H1 (cell line): ENCODE measurements around the gene SORBS1. TPM values are rescaled to one million over a fixed set of nuclear protein-coding genes. Genes with fewer than 3 reads are reported as not detected.

Experiments used
- CTCF ChIA-PET: fragments of 300-600 bp; sonication (Branson Sonifier 250); formaldehyde crosslinking; loops from one replicate; lab custom pipeline; 2021; ENCODE audit not compliant: partially characterized antibody; lab: Charles Lee
- POLR2A ChIA-PET: fragments of 300-600 bp; sonication (Branson Sonifier 250); formaldehyde crosslinking; loops from one replicate; lab custom pipeline; 2021; ENCODE audit warnings: inconsistent platforms; ENCODE audit not compliant: partially characterized antibody; lab: Charles Lee
- DNase-seq, 2 experiments: peaks; one replicate each; pipeline versions ENCODE4 v3.0.0 to v3.0.0-alpha.2; 2010 to 2022; ENCODE audit warnings: low spot score in 2 of 2, low read depth in 1 of 2, mixed read lengths in 1 of 2
- FAIRE-seq: peaks from 2 replicates; lab custom pipeline; 2011; peaks lifted over from hg19 to GRCh38; lab: Jason Lieb, UNC
- H2AFZ ChIP-seq: 2 replicates; pipeline ENCODE4 v1.8.1; 2012; ENCODE audit warnings: low read length, inconsistent platforms
- H2AK5ac ChIP-seq: 2 replicates; pipeline ENCODE4 v1.6.1; 2013; ENCODE audit warnings: low read depth, low read length
- H2BK120ac ChIP-seq: replicated peaks from 2 replicates; pipeline ENCODE3; 2013; ENCODE audit warnings: low read depth, low read length, inconsistent platforms
- H2BK12ac ChIP-seq: 2 replicates; pipeline ENCODE4 v1.6.1; 2013; ENCODE audit warnings: low read depth, low read length
- H2BK15ac ChIP-seq: 2 replicates; pipeline ENCODE4 v1.6.1; 2013; ENCODE audit warnings: low read length
- H2BK20ac ChIP-seq: 2 replicates; pipeline ENCODE4 v1.6.1; 2013; ENCODE audit warnings: low read length
- H2BK5ac ChIP-seq: 2 replicates; pipeline ENCODE4 v1.6.1; 2013; ENCODE audit warnings: low read depth, low read length
- H3K14ac ChIP-seq: 2 replicates; pipeline ENCODE4 v1.6.1; 2013; ENCODE audit warnings: inconsistent platforms; ENCODE audit not compliant: insufficient read length
- H3K18ac ChIP-seq: 2 replicates; pipeline ENCODE4 v1.6.1; 2013; ENCODE audit warnings: low read length; ENCODE audit errors: extremely low read depth
- H3K23ac ChIP-seq: 2 replicates; pipeline ENCODE4 v1.6.1; 2013; ENCODE audit warnings: inconsistent platforms; ENCODE audit not compliant: insufficient read length
- H3K23me2 ChIP-seq: 2 replicates; pipeline ENCODE4 v1.6.1; 2013; ENCODE audit warnings: low read depth, low read length
- H3K27ac ChIP-seq: 2 replicates; pipeline ENCODE4 v1.6.1; 2011; ENCODE audit warnings: low read depth, low read length, inconsistent platforms
- H3K27me3 ChIP-seq, 4 experiments: replicated peaks in 1 of 4; 1 replicate in 1 of 4; 2 replicates in 3 of 4; pipeline versions ENCODE4 v1.6.1 to v1.8.1; 2011 to 2013; ENCODE audit warnings: low read length in 3 of 4, mild to moderate bottlenecking in 3 of 4, inconsistent platforms in 2 of 4, mixed read lengths in 2 of 4, moderate library complexity in 1 of 4; ENCODE audit not compliant: control insufficient read depth in 3 of 4, insufficient read depth in 3 of 4; ENCODE audit errors: extremely low read depth in 1 of 4
- H3K36me3 ChIP-seq, 4 experiments: 2 replicates each; pipeline versions ENCODE4 v1.6.1 to v1.8.1; 2011 to 2013; ENCODE audit warnings: mild to moderate bottlenecking in 4 of 4, low read length in 3 of 4, moderate library complexity in 2 of 4, control low read depth in 1 of 4, inconsistent platforms in 1 of 4; ENCODE audit not compliant: insufficient read depth in 4 of 4, control insufficient read depth in 2 of 4
- H3K4ac ChIP-seq: replicated peaks from 2 replicates; pipeline ENCODE3; 2013; ENCODE audit warnings: low read length, low read depth, mixed read lengths, inconsistent platforms; ENCODE audit not compliant: insufficient read length
- H3K4me1 ChIP-seq, 4 experiments: replicated peaks in 1 of 4; 1 replicate in 1 of 4; 2 replicates in 3 of 4; pipeline versions ENCODE4 v1.6.1 to v1.8.1; 2011 to 2013; ENCODE audit warnings: low read length in 3 of 4, inconsistent platforms in 2 of 4, mixed read lengths in 1 of 4; ENCODE audit not compliant: insufficient read depth in 4 of 4, control insufficient read depth in 3 of 4
- H3K4me2 ChIP-seq, 2 experiments: 2 replicates each; pipeline versions ENCODE4 v1.6.1 to v1.8.1; 2011 to 2013; ENCODE audit warnings: low read depth in 2 of 2, low read length in 2 of 2, control low read depth in 1 of 2, inconsistent platforms in 1 of 2, mild to moderate bottlenecking in 1 of 2; ENCODE audit not compliant: insufficient read depth in 1 of 2
- H3K4me3 ChIP-seq, 4 experiments: fragments of 200-600, 300-600 bp in 1 of 4; sonication (generic), shearing (Covaris generic), sonication (Bioruptor Twin) in 1 of 4; 2 replicates each; pipeline versions ENCODE4 v1.5.1 to v1.8.1; 2011 to 2016; ENCODE audit warnings: low read length in 4 of 4, low read depth in 3 of 4, control low read depth in 2 of 4, inconsistent platforms in 2 of 4, mild to moderate bottlenecking in 2 of 4, mixed read lengths in 1 of 4, moderate library complexity in 1 of 4; ENCODE audit not compliant: insufficient read depth in 2 of 4; ENCODE audit errors: extremely low read depth in 1 of 4
- H3K56ac ChIP-seq: replicated peaks from 2 replicates; pipeline ENCODE3; 2013; ENCODE audit warnings: low read depth, mild to moderate bottlenecking, mixed read lengths, low read length, inconsistent platforms; ENCODE audit not compliant: insufficient read length
- H3K79me1 ChIP-seq: 2 replicates; pipeline ENCODE4 v1.6.1; 2013; ENCODE audit warnings: low read depth, low read length, control low read depth
- H3K79me2 ChIP-seq, 2 experiments: 2 replicates each; pipeline versions ENCODE4 v1.6.1 to v1.8.1; 2012 to 2013; ENCODE audit warnings: low read length in 2 of 2, mild to moderate bottlenecking in 2 of 2, inconsistent platforms in 1 of 2; ENCODE audit not compliant: insufficient read depth in 2 of 2, control insufficient read depth in 1 of 2
- H3K9ac ChIP-seq, 4 experiments: replicated peaks in 1 of 4; 1 replicate in 1 of 4; 2 replicates in 3 of 4; pipeline versions ENCODE4 v1.6.1 to v1.8.1; 2011 to 2013; ENCODE audit warnings: low read depth in 3 of 4, low read length in 3 of 4, control low read depth in 2 of 4, mild to moderate bottlenecking in 2 of 4, moderate library complexity in 2 of 4, inconsistent platforms in 1 of 4; ENCODE audit errors: extremely low read depth in 1 of 4
- H3K9me3 ChIP-seq, 2 experiments: 2 replicates each; pipeline versions ENCODE4 v1.6.1 to v1.8.1; 2012 to 2013; ENCODE audit warnings: mild to moderate bottlenecking in 2 of 2, moderate library complexity in 2 of 2, control low read depth in 1 of 2, inconsistent platforms in 1 of 2, low read depth in 1 of 2, low read length in 1 of 2, mixed read lengths in 1 of 2; ENCODE audit not compliant: insufficient read depth in 2 of 2
- H4K20me1 ChIP-seq, 2 experiments: replicated peaks in 1 of 2; 2 replicates each; pipeline versions ENCODE3 to v1.8.1; 2011 to 2013; ENCODE audit warnings: inconsistent platforms in 2 of 2, low read length in 2 of 2, mild to moderate bottlenecking in 1 of 2; ENCODE audit not compliant: insufficient read depth in 2 of 2, control insufficient read depth in 1 of 2
- H4K5ac ChIP-seq: 2 replicates; pipeline ENCODE4 v1.6.1; 2013; ENCODE audit warnings: low read length, low read depth, mixed read lengths, inconsistent platforms; ENCODE audit not compliant: insufficient read length
- H4K8ac ChIP-seq: 2 replicates; pipeline ENCODE4 v1.8.0; 2013; ENCODE audit warnings: mild to moderate bottlenecking, moderate library complexity, low read length, inconsistent platforms; ENCODE audit not compliant: insufficient read depth; ENCODE audit errors: extremely low read depth
- H4K91ac ChIP-seq: replicated peaks from 2 replicates; pipeline ENCODE3; 2013; ENCODE audit warnings: low read length, mixed read lengths, inconsistent platforms; ENCODE audit not compliant: insufficient read length
- ATF2 ChIP-seq: IDR thresholded peaks from 2 replicates; pipeline ENCODE4 v1.6.1; 2012; ENCODE audit warnings: low read length, inconsistent platforms
- ATF3 ChIP-seq: IDR thresholded peaks from 2 replicates; pipeline ENCODE4 v1.6.1; 2011; ENCODE audit warnings: low read depth, mild to moderate bottlenecking, low read length; ENCODE audit not compliant: insufficient read depth
- BACH1 ChIP-seq: IDR thresholded peaks from 2 replicates; pipeline ENCODE4 v1.6.1; 2012; ENCODE audit warnings: low read length, improper control_type of control experiment
- CBX8 ChIP-seq: fragments of 300-800, 300-1000 bp; sonication (generic); IDR thresholded peaks from 2 replicates; pipeline ENCODE4 v1.7.1; 2016; ENCODE audit warnings: low read depth, low read length, borderline replicate concordance
- CHD1 ChIP-seq: IDR thresholded peaks from 2 replicates; pipeline ENCODE4 v1.6.1; 2012; ENCODE audit warnings: low read depth, low read length, improper control_type of control experiment
- EP300 ChIP-seq, 2 experiments: IDR thresholded peaks; 1 replicate in 1 of 2; 2 replicates in 1 of 2; pipeline ENCODE4 v1.6.1; 2011 to 2012; ENCODE audit warnings: low read depth in 2 of 2, low read length in 2 of 2, mild to moderate bottlenecking in 2 of 2, borderline replicate concordance in 1 of 2, inconsistent platforms in 1 of 2, moderate library complexity in 1 of 2
- JUND ChIP-seq: IDR thresholded peaks from 2 replicates; pipeline ENCODE4 v1.6.1; 2011; ENCODE audit warnings: mild to moderate bottlenecking, improper control_type of control experiment, low read length
- KDM5A ChIP-seq: fragments of 200-600 bp; IDR thresholded peaks from 2 replicates; pipeline ENCODE4 v1.7.1; 2012; ENCODE audit warnings: mild to moderate bottlenecking, low read length, inconsistent platforms, mixed read lengths
- SIN3A ChIP-seq, 2 experiments: IDR thresholded peaks in 1 of 2; conservative IDR thresholded peaks in 1 of 2; 2 replicates each; pipeline ENCODE4 v1.6.1; 2011 to 2012; ENCODE audit warnings: low read length in 2 of 2, improper control_type of control experiment in 1 of 2, low read depth in 1 of 2, mild to moderate bottlenecking in 1 of 2
- SIRT6 ChIP-seq: IDR thresholded peaks from one replicate; pipeline ENCODE4 v1.7.1; 2012; ENCODE audit warnings: low read length, inconsistent platforms
- SUZ12 ChIP-seq: fragments of 200-600 bp; sonication (generic); IDR thresholded peaks from 2 replicates; pipeline ENCODE4 v1.6.1; 2012; ENCODE audit warnings: mild to moderate bottlenecking, inconsistent platforms, low read length, moderate library complexity, mixed read lengths
- TCF12 ChIP-seq: IDR thresholded peaks from 2 replicates; pipeline ENCODE4 v1.6.1; 2011; ENCODE audit warnings: low read depth, mild to moderate bottlenecking, low read length
- WGBS, 2 experiments: shearing (Covaris generic) in 1 of 2; methylation state at CpG; one replicate each; pipeline versions ENCODE4 v1.1.6 to v1.1.7; 2013 to 2015; ENCODE audit warnings: low lambda C conversion rate in 2 of 2, mixed read lengths in 2 of 2, inconsistent platforms in 1 of 2, low coverage in 1 of 2, missing lambda C conversion rate in 1 of 2; ENCODE audit not compliant: insufficient replicate concordance in 2 of 2, insufficient coverage in 1 of 2, insufficient read length in 1 of 2; ENCODE audit errors: extremely low coverage in 1 of 2, missing lambda C conversion rate in 1 of 2; 5-methylcytosine and 5-hydroxymethylcytosine counted together
- polyA plus RNA-seq, 7 experiments: library from polyadenylated mRNA; depleted of rRNA in 3 of 7; stranded (reverse) in 5 of 7; unstranded in 2 of 7; fragments of >200 nt in 5 of 7; fragments of 200-250 nt in 2 of 7; gene quantifications; 1 replicate in 5 of 7; 2 replicates in 1 of 7; 4 replicates in 1 of 7; pipeline versions ENCODE4 v1.2.1 to v1.2.3, GENCODE V29; 2011 to 2013; ENCODE audit warnings: missing spikeins in 2 of 7, mixed read lengths in 2 of 7
- total RNA-seq: library from RNA; stranded (reverse); fragmentation: NEBNext Ultra II Directional; extraction: Animal tissue kit (Norgen Biotek cat#: 25700); gene quantifications from 2 replicates; pipeline ENCODE4 v1.2.1, GENCODE V29; 2021

The SORBS1 gene
- total and polyA plus RNA-seq, 2 of the 8 experiments (the other 6 are each of a cell fraction or from before 2014, with no cell fraction given) = 16.0 to 35.0 TPM

GRCh38 chr10:95416270-95416669, 144.9 kb downstream of the SORBS1 start:
- Histone ChIP-seq H3K27me3 (no peaks in the 10 kb centered on the region; a peak in 1 of 7 replicates), H2BK20ac (no peak overlapping the region), H3K4me1 (peaks cover 0 to 8% (median 3%) of the 10 kb centered on the region in 4 experiments; a peak in 4 of 7 replicates), H3K9ac (no peak overlapping the region), H3K56ac (no peak overlapping the region), H3K9me3 (no peaks in the 10 kb centered on the region), H4K20me1 (no peaks in the 10 kb centered on the region), H3K79me1 (no peaks in the 10 kb centered on the region), H3K4ac (no peak overlapping the region), H2AK5ac (no peak overlapping the region), H3K23ac (no peak overlapping the region), H2BK120ac (no peak overlapping the region), H2BK15ac (no peak overlapping the region), H3K23me2 (no peaks in the 10 kb centered on the region), H4K8ac (no peak overlapping the region), H3K18ac (no peak overlapping the region), H4K91ac (no peak overlapping the region), H3K79me2 (no peaks in the 10 kb centered on the region), H2BK12ac (no peak overlapping the region), H4K5ac (no peak overlapping the region), H3K14ac (no peak overlapping the region), H3K4me3 (no peak overlapping the region), H2BK5ac (no peak overlapping the region), H3K4me2 (no peak overlapping the region), H3K27ac (peak overlapping the region; percentile 19; the same call in 1 of the 2 replicates), H3K36me3 (no peaks in the 10 kb centered on the region; a peak in 1 of 8 replicates), H2AFZ (no peak overlapping the region)
- no peak for FAIRE-seq
- ChIA-PET POLR2A (no interaction called here), CTCF (interaction anchor here (1.0 to 6.9 kb wide), 4 partner anchors 10 to 183 kb away, joined by 3 to 60 read pairs (median 8); no protein-coding TSS in a partner anchor)
- 85% methylated on average over 4 of the region's 4 CpGs; no CpG with 5 or more reads in 1 of the 2 experiments for WGBS, 2 experiments
- no peak for DNase-seq
- TF ChIP-seq KDM5A (no peak), JUND (no peak), ATF3 (no peak), SIRT6 (no peak), CHD1 (no peak), CBX8 (no peak), SUZ12 (no peak), ATF2 (no peak), BACH1 (no peak), SIN3A (conservative IDR thresholded peaks at IDR 0.05 in 1 of 2, IDR thresholded peaks at IDR 0.05 in 1 of 2; ENCODE audit: low read depth in 1 of 2, low read length in 2 of 2) (no peak), TCF12 (no peak), EP300 (IDR thresholded peaks at IDR 0.05; ENCODE audit: borderline replicate concordance in 1 of 2, low read depth in 2 of 2, low read length in 2 of 2) (no peak)
